Caco-2 (cell line): ENCODE measurements around the gene CALML3. TPM values are rescaled to one million over a fixed set of nuclear protein-coding genes. Genes with fewer than 3 reads are reported as not detected.
A peak's percentile ranks its signal among the peaks of the same experiment; 100 is the strongest.

Experiments used
- BruUV-seq: library from RNA; stranded (reverse); fragments of 400-500 nt; replicated peaks from 2 replicates; lab custom pipeline; 2021; lab: Mats Ljungman, UMichigan
- CTCF ChIA-PET: fragments of 300-600 bp; sonication (Branson Sonifier 250); formaldehyde crosslinking; loops from one replicate; lab custom pipeline; 2022; ENCODE audit warnings: antibody characterized with exemption; lab: Charles Lee
- POLR2A ChIA-PET: fragments of 300-600 bp; sonication (Branson Sonifier 250); formaldehyde crosslinking; loops from one replicate; lab custom pipeline; 2022; ENCODE audit warnings: antibody characterized with exemption; lab: Charles Lee
- DNase-seq, 2 experiments: peaks; one replicate each; pipeline versions ENCODE4 v3.0.0 to v3.0.0-alpha.2; 2020 to 2022
- H3K27me3 ChIP-seq: replicated peaks from 2 replicates; pipeline ENCODE4 v1.6.0; 2011; ENCODE audit warnings: low read length; ENCODE audit not compliant: control insufficient read depth, insufficient read depth
- H3K36me3 ChIP-seq: 2 replicates; pipeline ENCODE4 v1.5.1; 2011; ENCODE audit warnings: low read length; ENCODE audit not compliant: control insufficient read depth, insufficient read depth
- H3K4me1 ChIP-seq: fragments of 250-450 bp; sonication (Bioruptor Pico); 2 replicates; pipeline ENCODE4 v1.5.1; 2020; ENCODE audit warnings: mild to moderate bottlenecking
- H3K4me3 ChIP-seq: 2 replicates; pipeline ENCODE4 v1.5.1; 2011; ENCODE audit warnings: low read depth, mild to moderate bottlenecking, control low read depth, low read length
- H3K9me3 ChIP-seq: fragments of 250-450 bp; sonication (Bioruptor Pico); 2 replicates; pipeline ENCODE4 v1.5.1; 2020; ENCODE audit warnings: mild to moderate bottlenecking, moderate library complexity
- H3K27ac Mint-ChIP-seq: one replicate; pipeline ENCODE4 v1.8.0; 2022; ENCODE audit warnings: mixed read lengths; ENCODE audit not compliant: unreplicated experiment
- H3K27me3 Mint-ChIP-seq: one replicate; pipeline ENCODE4 v1.8.0; 2022; ENCODE audit warnings: mixed read lengths; ENCODE audit not compliant: insufficient read depth, unreplicated experiment
- H3K36me3 Mint-ChIP-seq: one replicate; pipeline ENCODE4 v1.8.0; 2022; ENCODE audit warnings: mild to moderate bottlenecking, mixed read lengths; ENCODE audit not compliant: insufficient read depth, unreplicated experiment
- H3K4me1 Mint-ChIP-seq: one replicate; pipeline ENCODE4 v1.8.0; 2022; ENCODE audit warnings: low read depth, mixed read lengths; ENCODE audit not compliant: unreplicated experiment
- H3K4me3 Mint-ChIP-seq: one replicate; pipeline ENCODE4 v1.8.0; 2022; ENCODE audit warnings: mild to moderate bottlenecking, moderate library complexity, mixed read lengths; ENCODE audit not compliant: unreplicated experiment
- H3K9me3 Mint-ChIP-seq: one replicate; pipeline ENCODE4 v1.8.0; 2022; ENCODE audit warnings: mixed read lengths; ENCODE audit not compliant: unreplicated experiment
- CTCF ChIP-seq, 2 experiments: fragments of 200-600 bp in 1 of 2; IDR thresholded peaks; 1 replicate in 1 of 2; 2 replicates in 1 of 2; pipeline versions ENCODE4 v1.5.1 to v1.8.0; 2011 to 2022; ENCODE audit warnings: antibody characterized with exemption in 1 of 2, control low read depth in 1 of 2, inconsistent platforms in 1 of 2, low read depth in 1 of 2, low read length in 1 of 2, mild to moderate bottlenecking in 1 of 2, moderate library complexity in 1 of 2; ENCODE audit not compliant: insufficient read depth in 1 of 2, severe bottlenecking in 1 of 2, unreplicated experiment in 1 of 2
- intact Hi-C: fragments of 100-400 bp; cut with micrococcal nuclease; formaldehyde crosslinking; loops from one replicate; pipeline ENCODE4 v1.10.0; 2022; ENCODE audit not compliant: unreplicated experiment
- total RNA-seq: library from RNA; stranded (reverse); gene quantifications from 2 replicates; pipeline ENCODE4 v1.2.3, GENCODE V29; 2022

The CALML3 gene
- total RNA-seq, 1 experiment from 2014 or later = 0.18 TPM

- DNase-seq = no peak
- Mint-ChIP-seq H3K27me3 (no peaks in the 10 kb centered on the region), H3K4me1 (peaks cover 51% of the 10 kb centered on the region), H3K4me3 (no peak overlapping the region), H3K9me3 (peaks cover 3% of the 10 kb centered on the region), H3K27ac (peak overlapping the region; percentile 40), H3K36me3 (no peaks in the 10 kb centered on the region)
- no peaks in the 10 kb centered on the region for H3K27me3 ChIP-seq
- intact Hi-C loops = no loop called here
- no peak for TF ChIP-seq CTCF (IDR thresholded peaks at IDR 0.05; ENCODE audit: insufficient read depth in 1 of 2, low read depth in 1 of 2, low read length in 1 of 2, severe bottlenecking in 1 of 2, unreplicated experiment in 1 of 2)
- no TSS peak for BruUV-seq
- no peaks in the 10 kb centered on the region for H3K9me3 ChIP-seq
- ChIA-PET CTCF (interaction anchor here (0.6 to 0.8 kb wide), 2 partner anchors 20 to 120 kb away, joined by 3 read pairs; no protein-coding TSS in a partner anchor), POLR2A (no interaction called here)
- H3K36me3 ChIP-seq = no peaks in the 10 kb centered on the region
- H3K4me3 ChIP-seq = no peak overlapping the region
- H3K4me1 ChIP-seq = peaks cover 52% of the 10 kb centered on the region
Measured at GRCh38 chr10:5510281-5511072, 14.3 kb upstream of the CALML3 start.

- Mint-ChIP-seq H3K9me3 (no peaks in the 10 kb centered on the region), H3K4me3 (no peak overlapping the region), H3K4me1 (peaks cover 53% of the 10 kb centered on the region), H3K27me3 (no peaks in the 10 kb centered on the region), H3K36me3 (peaks cover 2% of the 10 kb centered on the region), H3K27ac (peak overlapping the region; percentile 40)
- ChIA-PET CTCF (no interaction called here), POLR2A (no interaction called here)
- no peak overlapping the region for H3K4me3 ChIP-seq
- no peak for TF ChIP-seq CTCF (IDR thresholded peaks at IDR 0.05; ENCODE audit: insufficient read depth in 1 of 2, low read depth in 1 of 2, low read length in 1 of 2, severe bottlenecking in 1 of 2, unreplicated experiment in 1 of 2)
- H3K27me3 ChIP-seq = no peaks in the 10 kb centered on the region
- no TSS peak for BruUV-seq
- no peaks in the 10 kb centered on the region for H3K9me3 ChIP-seq
- no peaks in the 10 kb centered on the region for H3K36me3 ChIP-seq
- intact Hi-C loops = no loop called here
- peaks cover 61% of the 10 kb centered on the region for H3K4me1 ChIP-seq
- DNase-seq = no peak
Measured at GRCh38 chr10:5511231-5511884, 13.4 kb upstream of the CALML3 start.

GRCh38 chr10:5511885-5512280 lies 12.9 kb upstream of the CALML3 start:
- H3K27me3 ChIP-seq = no peaks in the 10 kb centered on the region
- ChIA-PET POLR2A (no interaction called here), CTCF (no interaction called here)
- peaks cover 66% of the 10 kb centered on the region for H3K4me1 ChIP-seq
- H3K4me3 ChIP-seq = no peak overlapping the region
- no peak for DNase-seq
- no peak for TF ChIP-seq CTCF (IDR thresholded peaks at IDR 0.05; ENCODE audit: insufficient read depth in 1 of 2, low read depth in 1 of 2, low read length in 1 of 2, severe bottlenecking in 1 of 2, unreplicated experiment in 1 of 2)
- no TSS peak for BruUV-seq
- Mint-ChIP-seq H3K9me3 (no peaks in the 10 kb centered on the region), H3K4me1 (peaks cover 59% of the 10 kb centered on the region), H3K27me3 (no peaks in the 10 kb centered on the region), H3K4me3 (no peak overlapping the region), H3K27ac (peak overlapping the region; percentile 74), H3K36me3 (peaks cover 5% of the 10 kb centered on the region)
- H3K9me3 ChIP-seq = no peaks in the 10 kb centered on the region
- no peaks in the 10 kb centered on the region for H3K36me3 ChIP-seq
- intact Hi-C loops = no loop called here
